Frontal cortex (tissue), 4 donors: ENCODE data around the gene GAB1. TPM values are rescaled to one million over a fixed set of nuclear protein-coding genes. Genes with fewer than 3 reads are reported as not detected.

ENCODE experiments used
- DNase-seq, 2 donors: peaks; one replicate each; pipeline ENCODE4 v3.0.0; 2012; ENCODE audit warnings: low spot score in 2 of 2
- FAIRE-seq: peaks from 2 replicates; lab custom pipeline; 2012; peaks lifted over from hg19 to GRCh38; lab: Jason Lieb, UNC
- total RNA-seq: library from RNA; depleted of rRNA; stranded (reverse); fragments of >200 nt; gene quantifications from one replicate; pipeline ENCODE4 v1.2.3, GENCODE V29; 2014
- donor health status: control.
- donor health status: control.
- donor health status: control.

GAB1 gene
- total RNA-seq, 1 donor from 2014 or later: 15.5 TPM

GRCh38 chr4:143443728-143444127 is 107.1 kb downstream of the GAB1 start:
- DNase-seq (no peak), FAIRE-seq (no peak)

GRCh38 chr4:143451186-143451585 is 114.5 kb downstream of the GAB1 start:
- DNase-seq: no peak
- no peak for FAIRE-seq

GRCh38 chr4:143455211-143455610 is 118.5 kb downstream of the GAB1 start:
- DNase-seq: no peak
- FAIRE-seq: no peak

- FAIRE-seq: no peak
Observed at GRCh38 chr4:143458966-143459365, 122.3 kb downstream of the GAB1 start.

GRCh38 chr4:143473334-143474126 is 136.9 kb downstream of the GAB1 start:
- FAIRE-seq (no peak), DNase-seq (no peak)

More at GRCh38 chr4:143458966-143459365, 122.3 kb downstream of the GAB1 start:
- DNase-seq: no peak

- FAIRE-seq (no peak), DNase-seq (no peak)
Observed at GRCh38 chr4:143477487-143477886, 140.8 kb downstream of the GAB1 start.

GRCh38 chr4:143481361-143481760 is 144.7 kb downstream of the GAB1 start:
- DNase-seq (no peak), FAIRE-seq (no peak)

GRCh38 chr4:143482840-143483239 is 146.2 kb downstream of the GAB1 start:
- peak; percentile 10 to 34 for DNase-seq
- peak; percentile 89 for FAIRE-seq

GRCh38 chr4:143486314-143486713 is 149.6 kb downstream of the GAB1 start:
- no peak for FAIRE-seq
- DNase-seq: no peak

- DNase-seq (no peak), FAIRE-seq (no peak)
Observed at GRCh38 chr4:143488687-143489086, 152.0 kb downstream of the GAB1 start.

GRCh38 chr4:143489106-143489505 is 152.4 kb downstream of the GAB1 start:
- no peak for FAIRE-seq
- DNase-seq: no peak

- FAIRE-seq (no peak), DNase-seq (no peak)
Observed at GRCh38 chr4:143498021-143498420, 161.3 kb downstream of the GAB1 start.

- FAIRE-seq (no peak), DNase-seq (no peak)
Observed at GRCh38 chr4:143502231-143502630, 165.6 kb downstream of the GAB1 start.

- no peak for DNase-seq
- FAIRE-seq: no peak
Observed at GRCh38 chr4:143506031-143506430, 169.4 kb downstream of the GAB1 start.

- no peak for FAIRE-seq
Observed at GRCh38 chr4:143511906-143512305, 175.2 kb downstream of the GAB1 start.

GRCh38 chr4:143512978-143513313 is 176.3 kb downstream of the GAB1 start:
- FAIRE-seq: no peak
- no peak for DNase-seq

More at GRCh38 chr4:143511906-143512305, 175.2 kb downstream of the GAB1 start:
- DNase-seq: no peak

- peak; percentile 78 to 82 for DNase-seq
- peak; percentile 33 for FAIRE-seq
Observed at GRCh38 chr4:143513314-143514168, 176.9 kb downstream of the GAB1 start, which contains the start of gene SMARCA5. Gene SMARCA5 (plus strand): TSS chr4:143513702. CDS start chr4:143513925, 223 bp downstream.

GRCh38 chr4:143514169-143514495 is 177.5 kb downstream of the GAB1 start:
- FAIRE-seq (no peak), DNase-seq (no peak)

GRCh38 chr4:143514497-143514896 is 177.8 kb downstream of the GAB1 start:
- FAIRE-seq (no peak), DNase-seq (peak; percentile 16 to 22)

- no peak for FAIRE-seq
- no peak for DNase-seq
Observed at GRCh38 chr4:143514901-143515300, 178.2 kb downstream of the GAB1 start.

- DNase-seq: no peak
- peak; percentile 82 for FAIRE-seq
Observed at GRCh38 chr4:143515905-143516304, 179.2 kb downstream of the GAB1 start.
